NB4 (cell line): ENCODE data around the gene WDR37.

Experiments
- CTCF ChIP-seq: IDR thresholded peaks from one replicate; pipeline ENCODE4 v1.5.1; 2012; ENCODE audit warnings: low read depth, low read length
- MAX ChIP-seq: IDR thresholded peaks from 2 replicates; pipeline ENCODE4 v1.6.1; 2011; ENCODE audit warnings: low read depth, low read length
- POLR2A ChIP-seq: IDR thresholded peaks from 2 replicates; pipeline ENCODE4 v1.6.1; 2011; ENCODE audit warnings: mild to moderate bottlenecking; ENCODE audit not compliant: insufficient read length; ENCODE audit errors: extremely low read depth

DNA sequence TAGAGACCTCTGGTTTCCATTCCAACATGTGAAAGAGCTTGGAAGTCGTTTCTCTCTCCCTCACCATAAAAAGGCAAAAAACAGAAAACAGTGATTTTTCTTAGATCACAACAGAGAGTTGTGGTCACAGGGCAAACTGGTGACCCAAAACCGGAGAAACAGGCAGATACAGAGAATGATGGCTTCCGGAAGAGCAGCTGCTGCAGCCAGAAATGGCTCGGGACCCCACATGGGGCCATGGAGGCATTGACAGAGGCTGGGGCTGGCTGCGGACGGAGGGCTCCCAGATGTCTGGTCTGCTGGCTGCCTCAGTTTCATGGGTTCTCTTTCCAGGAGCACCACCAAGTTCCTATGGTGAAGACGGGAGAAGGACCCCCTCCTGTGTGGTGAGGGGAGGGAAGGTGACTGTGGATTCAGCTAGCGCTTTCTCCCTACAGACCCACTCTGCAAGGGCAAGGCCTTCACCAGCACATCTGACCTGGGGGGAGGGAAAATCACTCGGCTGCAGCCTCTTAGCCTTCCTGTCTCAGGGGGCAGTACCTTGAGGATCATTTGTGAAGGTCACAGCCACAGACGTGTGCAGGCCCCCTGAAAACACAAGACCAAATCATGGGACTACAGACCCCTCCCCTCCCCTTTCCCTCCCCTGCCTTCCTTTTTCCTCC, 81.4 kb downstream of the WDR37 start:
- TF ChIP-seq CTCF = no peak
- no peak for TF ChIP-seq POLR2A
- no peak for TF ChIP-seq MAX
